HepG2 (cell line): Measurements from ENCODE around the gene FAT2. TPM values are rescaled to one million over a fixed set of nuclear protein-coding genes. Genes with fewer than 3 reads are reported as not detected.

Experiments
- ATAC-seq: fragments of 200-7000 bp; cut with Tn5 transposase; 3 replicates; pipeline ENCODE4 v1.9.1; 2020; ENCODE audit warnings: mild to moderate bottlenecking, moderate library complexity
- BruUV-seq: library from RNA; stranded (reverse); fragments of 400-500 nt; replicated peaks from 2 replicates; lab custom pipeline; 2021; lab: Mats Ljungman, UMichigan
- CTCF ChIA-PET: fragments of 300-600 bp; formaldehyde crosslinking; extraction: SDS; loops from one replicate; lab custom pipeline; 2021; ENCODE audit warnings: low total read pairs, inconsistent platforms, low intra/inter-chr PET ratio; lab: Yijun Ruan, JAX
- POLR2A ChIA-PET: fragments of 350-600 bp; sonication (Branson Sonifier 250); formaldehyde crosslinking; loops from one replicate; lab custom pipeline; 2020; ENCODE audit warnings: antibody characterized with exemption, inconsistent platforms; lab: Yijun Ruan, JAX
- DNase-seq: peaks from one replicate; pipeline ENCODE4 v3.0.0-alpha.2; 2015; ENCODE audit warnings: low spot score
- FAIRE-seq: peaks from 3 replicates; lab custom pipeline; 2011; peaks lifted over from hg19 to GRCh38; lab: Jason Lieb, UNC
- H2AFZ ChIP-seq: one replicate; pipeline ENCODE4 v1.6.1; 2011; ENCODE audit warnings: low read length, inconsistent platforms
- H3K27ac ChIP-seq: fragments of 300-600 bp; 3 replicates; pipeline ENCODE4 v1.8.0; 2011; ENCODE audit warnings: mixed run types, mild to moderate bottlenecking, mixed read lengths, low read length, inconsistent platforms; ENCODE audit not compliant: insufficient read depth; ENCODE audit errors: extremely low read length
- H3K27me3 ChIP-seq, 2 experiments: fragments of 200-600 bp in 1 of 2; 2 replicates in 1 of 2; 3 replicates in 1 of 2; pipeline versions ENCODE4 v1.6.0 to v1.8.0; 2011; ENCODE audit warnings: low read length in 2 of 2, mild to moderate bottlenecking in 2 of 2, moderate library complexity in 2 of 2, inconsistent platforms in 1 of 2; ENCODE audit not compliant: insufficient read depth in 2 of 2, control insufficient read depth in 1 of 2
- H3K36me3 ChIP-seq, 2 experiments: fragments of 200-600 bp in 1 of 2; replicated peaks in 1 of 2; 2 replicates in 1 of 2; 3 replicates in 1 of 2; pipeline versions ENCODE4 v1.5.1 to v1.8.0; 2011; ENCODE audit warnings: low read length in 2 of 2, inconsistent platforms in 1 of 2; ENCODE audit not compliant: insufficient read depth in 2 of 2, control insufficient read depth in 1 of 2
- H3K4me1 ChIP-seq: 2 replicates; pipeline ENCODE4 v1.5.1; 2012; ENCODE audit warnings: low read length, inconsistent platforms; ENCODE audit not compliant: insufficient read depth
- H3K4me2 ChIP-seq: 2 replicates; pipeline ENCODE4 v1.6.0; 2011; ENCODE audit warnings: low read depth, low read length, inconsistent platforms
- H3K4me3 ChIP-seq, 3 experiments: fragments of 200-600 bp in 1 of 3; sonication (generic), shearing (Covaris generic) in 1 of 3; replicated peaks in 1 of 3; 2 replicates each; pipeline ENCODE4 v1.5.1; 2011 to 2016; ENCODE audit warnings: low read length in 3 of 3, inconsistent platforms in 2 of 3, low read depth in 2 of 3, mild to moderate bottlenecking in 2 of 3, control low read depth in 1 of 3, mixed read lengths in 1 of 3; ENCODE audit not compliant: insufficient read depth in 1 of 3
- H3K79me2 ChIP-seq: one replicate; pipeline ENCODE4 v1.6.1; 2011; ENCODE audit warnings: low read length, inconsistent platforms; ENCODE audit not compliant: insufficient read depth
- H3K9ac ChIP-seq: 2 replicates; pipeline ENCODE4 v1.6.0; 2011; ENCODE audit warnings: mild to moderate bottlenecking, low read depth, low read length, inconsistent platforms; ENCODE audit not compliant: insufficient read depth
- H3K9me3 ChIP-seq: 2 replicates; pipeline ENCODE4 v1.5.1; 2012; ENCODE audit warnings: mild to moderate bottlenecking, low read length
- H4K20me1 ChIP-seq: 2 replicates; pipeline ENCODE4 v1.6.0; 2011; ENCODE audit warnings: inconsistent platforms, mild to moderate bottlenecking, low read length, moderate library complexity; ENCODE audit not compliant: insufficient read depth
- CEBPB ChIP-seq: IDR thresholded peaks from 2 replicates; pipeline ENCODE4 v1.6.1; 2011; ENCODE audit warnings: low read depth, low read length, improper control_type of control experiment, borderline replicate concordance
- FOSL2 ChIP-seq: sonication (generic); formaldehyde crosslinking; IDR thresholded peaks from 2 replicates; pipeline ENCODE4 v1.4.0; 2020; ENCODE audit warnings: missing genetic modification reagents
- JDP2 ChIP-seq: sonication (generic); formaldehyde crosslinking; IDR thresholded peaks from 2 replicates; pipeline ENCODE4 v1.8.1; 2022; ENCODE audit warnings: missing genetic modification reagents, borderline replicate concordance
- PBX2 ChIP-seq: IDR thresholded peaks from 2 replicates; pipeline ENCODE4 v1.6.1; 2016; ENCODE audit warnings: control low read depth
- PTBP1 ChIP-seq: fragments of 200-400 bp; formaldehyde crosslinking; IDR thresholded peaks from 2 replicates; pipeline ENCODE4 v1.6.1; 2018; ENCODE audit warnings: low read length, low read depth; ENCODE audit not compliant: poor library complexity, severe bottlenecking
- SOX13 ChIP-seq, 3 experiments: fragments of 450-650 bp in 1 of 3; sonication (generic) in 1 of 3; formaldehyde crosslinking in 1 of 3; IDR thresholded peaks in 2 of 3; conservative IDR thresholded peaks in 1 of 3; 2 replicates each; pipeline versions ENCODE4 v1.5.0 to v1.6.1; 2016 to 2020; ENCODE audit warnings: antibody characterized with exemption in 1 of 3, mild to moderate bottlenecking in 1 of 3, missing compliant biosample characterization in 1 of 3, missing genetic modification reagents in 1 of 3, moderate library complexity in 1 of 3
- ZBTB34 ChIP-seq: sonication (generic); formaldehyde crosslinking; IDR thresholded peaks from 2 replicates; pipeline ENCODE4 v1.8.0; 2022; ENCODE audit warnings: mild to moderate bottlenecking, missing genetic modification reagents
- ZNF446 ChIP-seq: sonication (generic); formaldehyde crosslinking; IDR thresholded peaks from 2 replicates; pipeline ENCODE4 v1.5.0; 2020; ENCODE audit warnings: mild to moderate bottlenecking, missing genetic modification reagents
- WGBS: methylation state at CpG from one replicate; pipeline ENCODE4 v1.1.6; 2017; ENCODE audit warnings: low lambda C conversion rate; 5-methylcytosine and 5-hydroxymethylcytosine counted together
- in situ Hi-C: cut with HindIII; loops from 2 replicates; pipeline ENCODE4 v1.10.0; 2017; ENCODE audit warnings: low pct_unique_long_range_greater_than_20kb; ENCODE audit not compliant: extremely low pct_ligation_motif_present
- intact Hi-C: fragments of 100-400 bp; cut with micrococcal nuclease; formaldehyde crosslinking; loops from one replicate; pipeline ENCODE4 v1.10.0; 2022; ENCODE audit not compliant: unreplicated experiment
- polyA plus RNA-seq, 8 experiments: library from polyadenylated mRNA; depleted of rRNA in 3 of 8; stranded (reverse) in 7 of 8; unstranded in 1 of 8; fragments of >200 nt; fragmentation: Illumina TruSeq in 4 of 8; extraction: Trizol in 4 of 8; gene quantifications; 2 replicates each; pipeline versions ENCODE4 v1.2.1 to v1.2.3, GENCODE V29; 2011 to 2016; ENCODE audit warnings: low read depth in 4 of 8, missing spikeins in 1 of 8, mixed read lengths in 1 of 8; ENCODE audit not compliant: insufficient read depth in 1 of 8
- total RNA-seq, 5 experiments: library from RNA; depleted of rRNA; stranded (reverse); fragments of >200 nt; fragmentation: Illumina TruSeq; extraction: Trizol; gene quantifications; 2 replicates each; pipeline ENCODE4 v1.2.3, GENCODE V29; 2016; ENCODE audit warnings: low read depth in 1 of 5

FAT2 gene
- total and polyA plus RNA-seq, 2 of the 13 experiments (the other 11 are each of a cell fraction or from before 2014, with no cell fraction given) = not detected

- H3K9ac ChIP-seq = no peak overlapping the region
- H3K36me3 ChIP-seq = no peaks in the 10 kb centered on the region
- peaks cover 20% of the 10 kb centered on the region for H3K4me1 ChIP-seq
- DNase-seq (peak; percentile 28), ATAC-seq (no peak), FAIRE-seq (no peak)
- WGBS = 4% methylated on average over 2 of the region's 2 CpGs
- H3K4me2 ChIP-seq = no peak overlapping the region
- TF ChIP-seq ZBTB34 (CRISPR knock-in tag) = no peak
- peak; percentile 83 for TF ChIP-seq FOSL2 (CRISPR knock-in tag)
- no peak for TF ChIP-seq JDP2 (CRISPR knock-in tag)
- no peak for TF ChIP-seq ZNF446 (CRISPR knock-in tag)
- TF ChIP-seq SOX13 (IDR thresholded peaks at IDR 0.05) = no peak
- 0 out of 4 replicates have a peak, but pooled peaks of 1 of the 2 experiments have one; percentile 9 for TF ChIP-seq SOX13 (CRISPR knock-in tag; conservative IDR thresholded peaks at IDR 0.05 in 1 of 2, IDR thresholded peaks at IDR 0.05 in 1 of 2)
- peak; percentile 37; the same call in 1 of the 2 replicates for TF ChIP-seq PBX2
- TF ChIP-seq CEBPB = peak; percentile 26; the same call in 1 of the 2 replicates
- TF ChIP-seq PTBP1 = no peak
- no peaks in the 10 kb centered on the region for H3K9me3 ChIP-seq
- intact Hi-C loops = no loop called here
- in situ Hi-C loops = no loop called here
- ChIA-PET POLR2A (no interaction called here), CTCF (no interaction called here)
- BruUV-seq = no TSS peak
- no peaks in the 10 kb centered on the region for H3K79me2 ChIP-seq
- H3K27me3 ChIP-seq = peaks cover 0 to 67% of the 10 kb centered on the region in 2 experiments; a peak in 3 of 5 replicates
- no peak overlapping the region for H3K4me3 ChIP-seq
- no peaks in the 10 kb centered on the region for H4K20me1 ChIP-seq
- H3K27ac ChIP-seq = no peak overlapping the region
- H2AFZ ChIP-seq = no peak overlapping the region
Observed at GRCh38 chr5:151618907-151619306, 27.8 kb upstream of the FAT2 start.
